ENCODE measurements around the gene DNAJB5. TPM values are rescaled to one million over a fixed set of nuclear protein-coding genes. Genes with fewer than 3 reads are reported as not detected.
A peak's percentile ranks its signal among the peaks of the same experiment; 100 is the strongest.

The DNAJB5 gene
- total RNA-seq, 4 donors from 2014 or later: 1.1 to 3.7 (median 1.9) TPM

DNA sequence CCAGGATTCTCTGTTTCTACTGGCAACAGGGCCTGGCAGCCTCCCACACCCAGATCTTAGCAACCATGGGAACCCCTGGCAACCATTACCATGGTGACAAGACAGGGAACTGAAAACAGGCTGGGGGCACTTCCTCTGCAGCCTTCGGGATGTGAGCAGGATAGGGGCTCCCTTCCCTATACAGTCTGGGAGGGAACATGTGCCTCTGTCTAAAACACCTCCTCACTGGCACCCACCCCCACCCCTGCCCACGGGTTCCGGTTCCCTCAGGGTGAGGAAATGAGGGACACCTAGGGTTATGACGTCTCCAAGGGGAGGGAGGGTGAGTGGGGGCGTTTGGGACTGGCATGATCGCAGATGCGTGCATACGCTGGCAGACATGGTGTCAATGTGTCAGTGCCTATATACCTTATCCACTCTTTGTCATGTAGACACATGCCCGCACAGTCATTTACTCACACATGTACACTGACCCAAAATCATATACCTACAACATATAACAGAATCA, 3.0 kb upstream of the DNAJB5 start:
- TF ChIP-seq POLR2A (IDR thresholded peaks at IDR 0.05): no peak
- TF ChIP-seq, protein P1, sequence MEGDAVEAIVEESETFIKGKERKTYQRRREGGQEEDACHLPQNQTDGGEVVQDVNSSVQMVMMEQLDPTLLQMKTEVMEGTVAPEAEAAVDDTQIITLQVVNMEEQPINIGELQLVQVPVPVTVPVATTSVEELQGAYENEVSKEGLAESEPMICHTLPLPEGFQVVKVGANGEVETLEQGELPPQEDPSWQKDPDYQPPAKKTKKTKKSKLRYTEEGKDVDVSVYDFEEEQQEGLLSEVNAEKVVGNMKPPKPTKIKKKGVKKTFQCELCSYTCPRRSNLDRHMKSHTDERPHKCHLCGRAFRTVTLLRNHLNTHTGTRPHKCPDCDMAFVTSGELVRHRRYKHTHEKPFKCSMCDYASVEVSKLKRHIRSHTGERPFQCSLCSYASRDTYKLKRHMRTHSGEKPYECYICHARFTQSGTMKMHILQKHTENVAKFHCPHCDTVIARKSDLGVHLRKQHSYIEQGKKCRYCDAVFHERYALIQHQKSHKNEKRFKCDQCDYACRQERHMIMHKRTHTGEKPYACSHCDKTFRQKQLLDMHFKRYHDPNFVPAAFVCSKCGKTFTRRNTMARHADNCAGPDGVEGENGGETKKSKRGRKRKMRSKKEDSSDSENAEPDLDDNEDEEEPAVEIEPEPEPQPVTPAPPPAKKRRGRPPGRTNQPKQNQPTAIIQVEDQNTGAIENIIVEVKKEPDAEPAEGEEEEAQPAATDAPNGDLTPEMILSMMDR (IDR thresholded peaks at IDR 0.05): no peak
- intact Hi-C loops (cut with DNase I; ENCODE audit: low total_unique reads): loop anchor here (10.0 kb wide), 1 partner anchor 82 kb away; no protein-coding TSS in a partner anchor
- no peak for DNase-seq (ENCODE audit: low spot score in 2 of 2)
- 17 to 33% methylated on average over 9 of the region's 9 CpGs for WGBS, 2 donors
- no peak overlapping the region for H3K4me3 ChIP-seq (ENCODE audit: low read depth, poor library complexity, severe bottlenecking)

- TF ChIP-seq, protein P1 (IDR thresholded peaks at IDR 0.05): no peak
- TF ChIP-seq POLR2A (IDR thresholded peaks at IDR 0.05): no peak
- 60 to 61% methylated on average over 7 of the region's 7 CpGs for WGBS, 2 donors
- no peak overlapping the region for H3K4me3 ChIP-seq (ENCODE audit: low read depth, poor library complexity, severe bottlenecking)
- DNase-seq (ENCODE audit: low spot score in 2 of 2): no peak
- intact Hi-C loops (cut with DNase I; ENCODE audit: low total_unique reads): loop anchor here (10.0 kb wide), 1 partner anchor 83 kb away; no protein-coding TSS in a partner anchor
Measured at GRCh38 chr9:34987160-34987901, 2.2 kb upstream of the DNAJB5 start.

- peak in 1 of 2 donors; percentile 87 for DNase-seq (ENCODE audit: low spot score in 2 of 2)
- intact Hi-C loops (cut with DNase I; ENCODE audit: low total_unique reads): loop anchor here (10.0 kb wide), 1 partner anchor 84 kb away; no protein-coding TSS in a partner anchor
- 13 to 27% methylated on average over 25 of the region's 25 CpGs for WGBS, 2 donors
- no peak for TF ChIP-seq POLR2A (IDR thresholded peaks at IDR 0.05)
- H3K4me3 ChIP-seq (ENCODE audit: low read depth, poor library complexity, severe bottlenecking): no peak overlapping the region
Measured at GRCh38 chr9:34988218-34989002, 1.1 kb upstream of the DNAJB5 start.

- H3K4me3 ChIP-seq (ENCODE audit: low read depth, poor library complexity, severe bottlenecking): peak overlapping the region; percentile 79
- TF ChIP-seq POLR2A (IDR thresholded peaks at IDR 0.05): no peak
- TF ChIP-seq, protein P1 (IDR thresholded peaks at IDR 0.05): no peak
- 8 to 16% methylated on average over 19 to 21 of the region's 39 CpGs for whole genome bisulfite sequencing, 2 donors
- intact Hi-C loops (cut with DNase I; ENCODE audit: low total_unique reads): loop anchor here (10.0 kb wide), 1 partner anchor 85 kb away; no protein-coding TSS in a partner anchor
- DNase-seq (ENCODE audit: low spot score in 2 of 2): peak in 1 of 2 donors; percentile 91
Measured at GRCh38 chr9:34989946-34990635, 546 bp downstream of the DNAJB5 start.

- intact Hi-C loops (cut with DNase I; ENCODE audit: low total_unique reads): no loop called here
- no peak overlapping the region for H3K4me3 ChIP-seq (ENCODE audit: low read depth, poor library complexity, severe bottlenecking)
- TF ChIP-seq POLR2A (IDR thresholded peaks at IDR 0.05): no peak
- TF ChIP-seq, protein P1 (IDR thresholded peaks at IDR 0.05): no peak
- DNase-seq (ENCODE audit: low spot score in 2 of 2): no peak
- 63 to 64% methylated on average over 7 of the region's 7 CpGs for WGBS, 2 donors
Measured at GRCh38 chr9:34990908-34991606, 1.5 kb downstream of the DNAJB5 start.

Measured in lower leg skin (tissue), 4 donors.